IMR-90 (cell line): ENCODE results near the gene TRMT13. TPM values are rescaled to one million over a fixed set of nuclear protein-coding genes. Genes with fewer than 3 reads are reported as not detected.
A peak's percentile ranks its signal among the peaks of the same experiment; 100 is the strongest.

ENCODE experiments used
- FOS ChIP-seq: fragments of 150-350 bp; IDR thresholded peaks from 2 replicates; pipeline ENCODE4 v1.6.1; 2016; ENCODE audit warnings: low read depth, low read length
- MAFK ChIP-seq: IDR thresholded peaks from 2 replicates; pipeline ENCODE4 v1.6.1; 2012; ENCODE audit warnings: low read depth, low read length, improper control_type of control experiment
- MAZ ChIP-seq: IDR thresholded peaks from 2 replicates; pipeline ENCODE4 v1.6.1; 2012; ENCODE audit warnings: low read depth, mild to moderate bottlenecking, low read length, improper control_type of control experiment, moderate library complexity, borderline replicate concordance
- RAD21 ChIP-seq: IDR thresholded peaks from 2 replicates; pipeline ENCODE4 v1.6.1; 2012; ENCODE audit warnings: low read length, improper control_type of control experiment
- polyA plus RNA-seq, 3 experiments: library from polyadenylated mRNA; depleted of rRNA; stranded (reverse); fragments of >200 nt; gene quantifications; 2 replicates each; pipeline ENCODE4 v1.2.3, GENCODE V29; 2012; ENCODE audit warnings: low replicate concordance in 1 of 3
- total RNA-seq: library from RNA; depleted of rRNA; stranded (reverse); fragments of >200 nt; gene quantifications from 2 replicates; pipeline ENCODE4 v1.2.3, GENCODE V29; 2012
- TF ChIP-seq, protein P1 (sequence below): fragments of 150-350 bp; IDR thresholded peaks from 2 replicates; pipeline ENCODE4 v1.6.1; 2016; ENCODE audit warnings: low read depth, mild to moderate bottlenecking, low read length, moderate library complexity, borderline replicate concordance

Gene TRMT13
- total and polyA plus RNA-seq, 2 of the 4 experiments (the other 2 are of a cell fraction) = 5.2 to 7.7 TPM

DNA sequence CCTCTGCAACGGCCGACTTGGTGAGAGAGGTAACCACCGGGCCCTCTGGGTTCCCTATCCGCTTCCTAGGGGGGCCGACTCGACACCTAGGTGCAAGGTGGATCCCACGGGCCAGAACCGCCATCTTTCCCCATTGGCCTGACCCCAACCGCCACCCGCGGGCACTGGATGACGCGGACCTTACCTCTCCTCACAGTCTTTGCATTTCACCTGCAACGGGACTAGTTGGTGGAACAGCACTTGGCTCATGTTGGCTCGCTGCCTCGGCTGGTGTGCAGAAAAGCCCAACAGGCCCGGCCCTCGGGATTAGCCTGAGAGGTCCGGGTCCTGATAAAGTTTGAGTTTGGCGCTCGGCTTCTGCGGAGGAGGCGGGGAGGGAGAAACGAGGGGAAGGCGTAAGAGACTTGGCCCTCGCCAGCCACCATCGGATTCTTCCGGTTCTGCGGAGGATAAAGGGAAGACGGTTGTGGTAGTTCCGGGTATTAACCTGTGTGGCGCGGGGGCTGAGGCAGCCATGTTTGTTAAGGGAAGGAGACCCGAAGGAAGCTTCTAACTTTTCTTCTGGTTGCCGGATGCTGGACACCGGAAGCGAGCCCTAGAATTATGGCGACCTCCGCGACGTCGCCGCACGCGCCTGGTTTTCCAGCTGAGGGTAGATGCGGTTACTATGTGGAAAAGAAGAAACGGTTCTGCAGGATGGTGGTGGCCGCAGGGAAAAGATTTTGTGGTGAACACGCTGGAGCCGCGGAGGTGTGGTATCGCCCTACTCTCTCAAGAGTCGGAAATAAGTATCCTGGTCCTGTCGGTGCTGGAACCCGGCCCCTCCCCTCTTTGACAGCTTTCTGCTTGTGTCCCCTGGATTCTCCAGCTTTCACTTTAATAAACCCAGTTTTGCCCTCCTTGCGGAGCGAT lies at the start of gene TRMT13, which contains the start of gene SASS6 (continued):
- TF ChIP-seq MAZ = peak; percentile 83; the same call in 1 of the 2 replicates
- TF ChIP-seq RAD21 = no peak
- TF ChIP-seq MAFK = no peak
- TF ChIP-seq, protein P1, sequence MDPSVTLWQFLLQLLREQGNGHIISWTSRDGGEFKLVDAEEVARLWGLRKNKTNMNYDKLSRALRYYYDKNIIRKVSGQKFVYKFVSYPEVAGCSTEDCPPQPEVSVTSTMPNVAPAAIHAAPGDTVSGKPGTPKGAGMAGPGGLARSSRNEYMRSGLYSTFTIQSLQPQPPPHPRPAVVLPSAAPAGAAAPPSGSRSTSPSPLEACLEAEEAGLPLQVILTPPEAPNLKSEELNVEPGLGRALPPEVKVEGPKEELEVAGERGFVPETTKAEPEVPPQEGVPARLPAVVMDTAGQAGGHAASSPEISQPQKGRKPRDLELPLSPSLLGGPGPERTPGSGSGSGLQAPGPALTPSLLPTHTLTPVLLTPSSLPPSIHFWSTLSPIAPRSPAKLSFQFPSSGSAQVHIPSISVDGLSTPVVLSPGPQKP = 0 out of 2 replicates have a peak, but pooled peaks have one; percentile 65
- no peak for TF ChIP-seq FOS
